NCI-H345 (cell line): ENCODE results near the gene ZNF335.
"Not testable (repeated sequence)": the region's sequence is repeated elsewhere in the genome, so short reads cannot be mapped to it uniquely, and the experiment has no call there.

Experiments
- DNase-seq: peaks from one replicate; lab custom pipeline; 2025; lab: John Stamatoyannopoulos, UW

ZNF335 gene

DNA sequence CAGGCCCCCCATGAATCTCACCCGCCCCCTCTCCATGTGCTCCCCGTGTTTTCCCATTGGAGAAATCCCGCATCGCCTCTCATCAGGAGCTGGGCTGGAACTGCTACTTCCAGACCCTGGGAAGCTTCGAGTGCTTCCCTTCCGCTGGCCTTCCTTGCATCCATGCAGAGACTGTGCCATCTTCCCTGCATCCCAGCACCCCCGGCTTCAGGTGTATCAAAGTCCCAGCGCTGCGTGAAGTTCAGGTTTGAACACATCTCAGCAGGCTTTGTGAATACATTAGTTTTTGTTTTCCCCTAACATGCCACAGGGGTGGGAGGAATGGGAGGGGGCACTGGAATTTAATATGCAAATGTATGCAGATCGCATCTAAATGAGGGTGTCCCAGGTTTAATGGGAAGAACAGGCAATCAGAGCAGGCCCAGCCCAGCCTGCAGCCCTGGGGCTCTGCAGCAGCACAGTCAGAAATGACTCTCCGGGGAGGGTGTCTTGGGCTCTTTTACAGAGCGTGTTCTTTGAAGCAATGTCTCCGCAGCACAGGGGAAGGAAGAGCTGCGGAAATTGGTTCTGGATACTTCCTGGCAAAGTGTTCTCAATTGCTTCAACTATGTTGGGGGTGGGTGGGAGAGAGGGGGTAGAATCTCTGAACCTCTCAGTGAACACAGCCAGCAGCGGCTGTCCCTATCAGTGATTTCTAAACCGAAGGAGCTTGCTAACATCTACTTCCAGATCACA is 28.4 kb upstream of the ZNF335 start:
- DNase-seq = no peak

DNA sequence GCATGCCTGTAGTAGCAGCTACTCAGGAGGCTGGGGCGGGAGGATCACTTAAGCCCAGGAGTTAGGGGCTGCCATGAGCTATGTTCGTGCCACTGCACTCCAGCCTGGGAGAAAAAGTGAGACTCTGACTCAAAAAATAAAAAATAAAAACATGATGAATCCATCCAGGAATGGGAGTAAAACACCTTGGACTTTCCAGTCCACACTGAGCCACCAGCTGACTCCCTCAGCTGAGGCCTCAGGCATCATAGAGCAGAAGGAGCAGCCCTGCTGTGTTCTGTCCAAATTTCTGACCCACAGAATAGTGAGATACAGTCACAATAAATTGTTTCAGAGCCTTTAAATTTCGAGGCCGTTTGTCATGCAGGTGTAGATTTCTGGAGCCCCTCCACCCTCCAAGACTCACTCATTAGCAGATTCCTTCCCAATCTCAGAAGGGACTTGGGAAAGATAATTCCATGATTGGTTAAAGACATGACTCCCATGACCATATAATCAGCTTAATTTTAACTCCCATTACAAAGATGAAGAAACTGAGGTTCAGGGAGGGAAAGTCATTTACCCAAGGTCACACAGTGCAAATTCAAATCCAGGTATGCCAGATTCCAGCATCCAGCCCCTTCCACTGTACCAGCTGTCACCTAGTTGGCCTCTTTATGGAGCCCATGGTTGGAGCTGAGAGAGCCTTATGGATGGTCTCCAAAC is 27.7 kb upstream of the ZNF335 start:
- DNase-seq = no peak

DNA sequence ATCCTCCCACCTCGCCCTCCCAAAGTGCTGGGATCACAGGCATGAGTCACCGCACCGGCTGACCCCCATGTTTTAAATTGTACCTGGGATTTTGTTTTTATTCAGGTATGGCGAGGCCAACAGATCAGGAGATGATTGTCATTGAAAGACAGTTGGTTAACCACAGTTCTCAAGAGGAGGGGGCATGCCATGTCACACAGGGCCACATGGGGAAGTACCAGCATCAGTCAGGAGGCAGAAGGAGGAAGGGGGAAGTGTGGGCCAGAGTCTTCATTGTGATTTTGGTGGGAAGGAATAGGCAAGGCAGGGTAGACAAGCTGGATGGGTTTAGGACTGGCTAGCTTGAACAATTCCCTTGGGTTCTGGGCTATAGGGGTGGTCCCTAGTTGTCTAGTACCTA is 26.8 kb upstream of the ZNF335 start:
- no peak for DNase-seq

DNA sequence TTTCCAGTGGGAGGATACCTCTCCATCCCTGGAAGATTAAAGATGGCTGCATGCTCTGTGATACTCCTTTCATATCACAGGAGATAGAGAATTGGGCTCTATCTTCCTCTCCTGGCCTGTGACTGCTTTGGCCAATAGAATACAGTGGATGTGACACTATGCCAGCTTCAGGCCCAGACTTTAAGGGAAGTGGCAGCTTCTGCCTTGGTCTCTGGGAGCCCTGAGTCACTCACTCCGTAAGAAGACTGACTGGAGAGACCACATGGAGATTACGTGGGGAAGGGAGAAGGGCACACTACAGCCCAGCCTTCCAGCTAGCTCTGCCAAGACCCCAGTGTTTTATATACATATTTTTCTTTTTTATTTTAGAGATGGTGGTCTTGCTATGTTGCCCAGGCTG is 26.3 kb upstream of the ZNF335 start:
- DNase-seq = no peak

DNA sequence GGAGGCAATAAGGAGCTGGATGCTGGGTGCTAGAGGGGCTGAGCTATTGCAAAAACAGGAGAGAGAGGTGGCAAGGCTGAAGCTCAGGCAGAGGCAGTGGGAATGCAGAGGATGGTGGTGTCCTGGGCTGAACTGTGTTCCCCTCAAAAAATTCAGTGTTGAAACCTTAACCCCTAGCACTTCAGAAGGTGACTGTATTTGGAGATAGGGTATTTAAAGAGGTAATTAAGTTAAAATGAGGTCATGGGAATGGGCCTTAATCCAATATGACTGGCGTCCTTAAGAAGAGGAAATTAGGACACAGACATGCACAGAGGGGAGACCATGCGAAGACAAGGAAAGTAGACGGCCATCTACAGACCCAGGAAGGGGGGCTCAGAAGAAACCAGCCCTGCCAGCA is 25.2 kb upstream of the ZNF335 start:
- no peak for DNase-seq

DNA sequence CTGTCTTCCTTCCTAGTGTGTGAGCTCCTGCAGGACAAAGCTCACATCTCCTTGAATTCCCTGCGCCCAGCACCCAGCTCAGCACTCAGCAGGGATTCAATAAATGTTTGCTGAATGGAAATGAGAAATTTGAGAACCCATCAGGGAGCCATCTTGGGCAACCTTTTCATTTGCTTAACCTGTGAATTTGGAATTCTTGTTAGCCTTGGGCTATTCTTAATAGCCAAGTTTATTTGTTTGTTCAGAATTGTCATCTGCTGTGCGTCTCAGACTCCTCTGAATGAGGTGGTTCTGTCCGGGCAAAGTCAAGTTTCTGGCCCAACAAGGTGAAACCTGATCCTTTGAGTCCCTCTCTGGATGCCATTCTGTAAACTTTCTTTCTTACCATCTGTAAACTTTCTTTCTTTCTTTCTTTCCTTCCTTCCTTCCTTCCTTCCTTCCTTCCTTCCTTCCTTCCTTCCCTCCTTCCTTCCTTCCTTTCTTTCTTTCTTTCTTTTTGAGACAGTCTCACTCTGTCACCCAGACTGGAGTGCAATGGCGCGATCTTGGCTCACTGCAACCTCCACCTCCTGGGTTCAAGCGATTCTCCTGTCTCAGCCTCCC is 23.6 kb upstream of the ZNF335 start:
- peak; percentile 47 for DNase-seq

DNA sequence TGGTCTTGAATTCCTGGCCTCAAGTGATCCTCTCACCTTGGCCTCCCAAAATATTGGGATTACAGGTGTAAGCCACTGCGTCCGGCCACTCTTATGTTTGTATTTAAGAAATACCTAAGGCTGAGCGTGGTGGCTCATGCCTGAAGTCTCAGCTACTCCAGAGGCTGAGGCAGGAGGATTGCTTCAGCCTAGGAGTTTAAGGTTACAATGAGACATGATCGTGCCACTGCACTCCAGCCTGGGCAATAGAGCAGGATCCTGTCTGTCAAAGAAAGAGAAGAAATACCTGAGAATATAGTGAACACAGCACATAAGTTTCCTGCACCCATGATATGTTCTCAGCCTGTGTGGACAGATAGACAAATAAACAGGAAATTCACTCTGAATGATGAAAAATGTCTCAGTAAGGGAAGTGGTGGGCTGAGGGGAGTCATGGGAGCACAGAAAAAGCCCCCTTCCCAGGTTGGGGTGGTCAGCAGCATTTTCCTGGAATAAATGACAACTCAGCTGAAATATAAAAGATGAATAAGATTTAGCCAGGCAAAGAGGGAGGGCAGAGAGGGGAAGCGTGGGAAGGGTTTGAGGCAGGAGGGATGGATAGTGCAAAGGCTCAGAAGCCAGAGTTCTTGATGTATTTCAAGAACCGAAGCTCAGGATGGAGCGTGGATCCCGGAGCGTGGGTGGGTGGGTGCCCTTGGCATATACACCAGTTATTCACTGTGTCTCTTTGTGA is 22.9 kb upstream of the ZNF335 start:
- DNase-seq = no peak

DNA sequence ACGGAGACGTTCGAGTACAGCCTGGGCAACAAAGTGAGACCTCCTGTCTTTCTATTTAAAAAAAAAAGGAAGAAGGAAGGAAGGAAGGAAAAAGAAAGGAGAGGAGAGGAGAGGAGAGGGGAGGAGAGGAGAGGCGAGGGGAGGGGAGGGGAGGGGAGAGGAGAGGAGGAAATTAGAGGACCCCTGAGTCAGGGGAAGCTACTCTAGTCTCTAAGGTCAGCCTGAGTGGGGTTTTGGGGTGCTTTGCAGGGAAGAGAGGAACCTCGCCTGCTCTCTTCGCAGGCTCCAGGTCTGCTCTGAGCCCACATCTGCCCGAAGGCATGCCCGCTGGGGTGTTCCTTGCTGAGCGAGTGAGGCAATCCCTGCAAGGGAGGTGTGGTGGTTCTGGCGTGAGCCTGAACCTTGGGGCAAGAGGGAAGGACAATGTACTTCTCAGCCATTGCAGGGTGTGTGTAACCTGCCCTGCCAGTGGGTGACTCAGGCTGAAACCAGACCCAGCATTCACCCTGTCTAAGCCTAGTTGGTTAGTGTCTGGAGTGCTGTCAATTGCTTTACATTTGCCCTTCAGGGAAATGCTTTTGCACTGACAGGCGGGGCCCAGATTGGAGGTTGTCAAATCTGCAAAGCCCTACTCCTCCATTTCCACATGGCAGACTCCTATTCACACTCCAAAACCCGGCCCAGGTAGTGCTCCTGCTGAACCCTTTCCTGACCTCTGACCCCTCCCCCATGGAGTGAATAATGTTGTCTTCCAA is 21.4 kb upstream of the ZNF335 start:
- no peak for DNase-seq

DNA sequence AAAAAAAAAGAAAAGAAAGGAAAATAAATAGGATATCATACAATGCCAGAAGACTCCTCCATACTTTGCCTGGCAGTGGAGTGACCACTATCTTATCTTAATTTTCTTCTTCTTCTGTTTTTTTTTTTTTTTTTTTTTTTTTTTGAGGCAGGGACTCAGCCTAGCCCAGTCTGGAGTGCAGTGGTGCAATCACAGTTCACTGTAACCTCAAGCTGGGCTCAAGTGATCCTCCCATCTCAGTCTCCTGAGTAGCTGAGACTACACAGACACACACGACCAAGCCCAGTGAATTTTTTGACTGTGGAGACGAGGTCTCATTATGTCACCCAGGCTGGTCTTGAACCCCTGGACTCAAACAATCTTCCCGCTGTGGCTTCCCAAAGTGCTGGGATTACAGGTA is 19.6 kb upstream of the ZNF335 start:
- no peak for DNase-seq

DNA sequence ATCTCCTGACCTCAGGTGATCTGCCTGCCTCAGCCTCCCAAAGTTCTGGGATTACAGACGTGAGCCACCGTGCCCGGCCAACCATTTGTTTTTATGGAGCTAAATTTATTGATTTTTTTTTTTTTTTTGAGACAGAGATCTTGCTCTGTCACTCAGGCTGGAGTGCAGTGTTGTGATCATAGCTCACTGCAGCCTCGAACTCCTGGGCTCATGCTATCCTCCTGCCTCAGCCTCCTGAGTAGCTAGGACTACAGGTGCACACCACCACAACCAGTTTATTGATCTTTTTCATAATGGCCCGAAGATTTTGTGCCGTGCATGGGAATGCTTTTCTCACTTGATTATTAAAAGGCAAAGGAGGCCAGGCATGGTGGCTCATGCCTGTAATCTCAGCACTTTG is 16.8 kb upstream of the ZNF335 start:
- DNase-seq = not testable (repeated sequence)

DNA sequence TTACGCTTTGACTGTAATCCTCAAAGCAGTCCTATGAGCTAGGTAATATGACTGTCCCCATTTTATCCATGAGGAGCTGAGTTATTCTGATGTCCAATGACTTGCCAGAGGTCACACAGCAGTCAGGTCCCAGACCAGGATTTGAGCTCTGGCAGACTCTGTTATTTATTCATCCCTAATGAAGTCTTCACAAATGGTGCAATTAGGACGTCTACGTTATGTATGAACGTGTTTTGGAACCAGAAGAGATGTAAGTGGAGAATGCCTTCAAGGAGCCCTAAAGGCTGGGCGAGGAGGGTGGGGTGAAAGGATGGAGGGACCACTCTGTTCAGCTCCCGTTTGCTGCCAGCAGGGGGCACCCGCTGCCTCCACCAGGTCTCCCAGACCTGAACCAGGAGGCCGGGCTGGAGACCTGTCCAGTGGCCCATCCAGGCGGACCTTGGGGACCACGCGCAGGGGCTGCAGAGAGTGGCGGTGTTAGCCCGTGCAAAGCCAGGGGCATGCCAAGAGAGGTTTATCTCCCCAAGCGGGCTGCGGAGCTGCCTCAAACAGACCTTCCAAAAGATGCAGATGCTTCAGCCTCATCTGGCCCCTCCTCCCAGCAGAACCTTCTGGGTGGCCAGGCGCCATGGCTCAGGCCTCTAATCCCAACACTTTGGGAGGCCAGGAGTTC is 15.2 kb upstream of the ZNF335 start:
- peak; percentile 72 for DNase-seq

DNA sequence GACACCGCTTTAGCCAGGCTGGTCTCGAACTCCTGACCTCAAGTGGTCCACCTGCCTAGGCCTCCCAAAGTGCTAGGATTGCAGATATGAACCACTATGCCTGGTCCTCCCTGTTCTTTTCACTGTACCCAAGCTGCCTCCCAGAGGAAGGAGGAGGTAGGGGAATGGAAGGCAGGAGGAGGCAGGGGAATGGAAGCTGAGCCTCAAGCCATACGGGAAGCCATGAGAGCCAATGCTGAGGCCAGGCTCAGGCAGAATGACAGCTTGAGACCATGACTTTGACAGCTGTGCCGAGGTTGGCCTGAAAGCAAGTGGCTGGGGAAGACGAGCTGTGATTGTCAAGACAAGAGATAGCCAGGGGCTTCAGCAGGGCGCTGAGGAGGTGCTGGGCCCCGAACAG is 13.6 kb upstream of the ZNF335 start:
- no peak for DNase-seq

DNA sequence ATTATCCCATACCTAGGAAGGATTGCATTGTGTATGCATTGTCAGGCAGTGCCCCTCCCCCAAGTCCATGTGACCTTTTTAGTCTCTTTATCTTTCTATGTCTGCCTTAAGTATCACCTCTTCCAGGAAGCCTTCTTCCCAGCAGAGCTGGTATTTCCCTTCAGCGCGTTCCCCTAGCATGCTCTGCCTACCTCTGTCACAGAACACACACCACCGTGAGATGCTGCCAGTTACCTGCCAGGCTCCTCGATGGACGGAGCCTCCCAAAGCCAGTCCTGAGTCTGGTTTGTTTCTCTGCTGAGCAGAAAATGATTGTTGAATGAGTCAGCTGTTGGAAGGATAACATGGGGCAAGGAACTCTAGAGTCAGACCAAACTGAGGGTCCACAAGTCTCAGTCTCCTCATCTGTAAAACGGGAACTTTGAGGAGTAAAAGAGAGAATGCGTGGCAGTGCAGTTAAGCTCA is 11.3 kb upstream of the ZNF335 start:
- DNase-seq = no peak

DNA sequence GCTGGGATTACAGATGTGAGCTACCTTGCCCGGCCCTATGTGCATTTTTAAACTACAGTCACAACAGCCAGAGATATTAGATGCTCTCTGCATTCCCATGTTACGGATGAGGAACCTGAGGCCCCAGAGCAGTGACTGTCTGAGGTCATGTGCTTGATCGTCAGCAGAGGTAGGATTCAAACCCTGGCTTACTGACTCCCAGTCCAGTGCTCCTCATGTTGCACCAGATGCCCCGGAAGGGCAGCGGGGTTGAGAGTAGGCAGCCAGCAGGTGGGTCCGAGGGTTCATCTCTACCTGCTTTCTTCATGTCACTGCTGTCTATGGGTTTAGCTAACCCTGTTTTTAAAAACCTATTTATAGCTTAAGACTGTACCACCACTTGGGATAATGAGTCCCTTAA is 9.3 kb upstream of the ZNF335 start:
- DNase-seq = no peak

DNA sequence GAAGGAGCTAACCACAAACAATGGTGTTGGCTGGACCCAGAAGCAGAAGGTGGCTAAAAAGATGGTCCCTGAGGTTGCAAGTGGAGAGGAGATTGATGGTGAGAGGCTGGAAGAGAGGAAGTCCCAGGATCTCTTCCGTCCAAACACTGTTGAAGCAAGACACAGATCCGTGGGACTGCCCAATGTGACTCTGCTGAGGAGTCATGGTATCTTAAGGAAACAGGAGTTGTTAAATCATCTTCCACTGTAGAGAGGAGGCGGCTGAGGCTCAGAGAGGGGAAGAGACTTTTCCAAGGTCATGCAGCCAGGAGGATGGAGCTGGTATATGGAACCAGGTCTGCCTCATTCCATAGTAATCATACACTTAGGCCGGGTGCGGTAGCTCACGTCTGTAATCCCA is 4.1 kb upstream of the ZNF335 start:
- DNase-seq = no peak

DNA sequence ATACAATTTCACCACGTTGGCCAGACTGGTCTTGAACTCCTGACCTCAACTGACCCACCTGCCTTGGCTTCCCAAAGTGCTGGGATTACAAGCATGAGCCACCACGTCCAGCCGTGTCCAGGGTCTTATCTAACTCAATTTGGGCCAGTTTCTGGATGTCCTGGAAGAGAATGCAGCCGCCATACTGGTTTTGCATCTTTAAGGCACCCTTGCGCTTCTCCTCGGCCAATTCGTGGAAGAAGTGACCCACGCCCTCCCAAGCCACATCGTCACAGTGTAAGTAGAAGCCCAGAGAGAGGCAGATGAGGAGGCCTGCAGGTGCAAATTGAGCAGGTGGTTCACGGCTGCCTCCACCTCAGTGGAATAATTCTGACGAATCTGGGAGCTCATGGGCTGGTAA is 3.7 kb upstream of the ZNF335 start:
- no peak for DNase-seq

DNA sequence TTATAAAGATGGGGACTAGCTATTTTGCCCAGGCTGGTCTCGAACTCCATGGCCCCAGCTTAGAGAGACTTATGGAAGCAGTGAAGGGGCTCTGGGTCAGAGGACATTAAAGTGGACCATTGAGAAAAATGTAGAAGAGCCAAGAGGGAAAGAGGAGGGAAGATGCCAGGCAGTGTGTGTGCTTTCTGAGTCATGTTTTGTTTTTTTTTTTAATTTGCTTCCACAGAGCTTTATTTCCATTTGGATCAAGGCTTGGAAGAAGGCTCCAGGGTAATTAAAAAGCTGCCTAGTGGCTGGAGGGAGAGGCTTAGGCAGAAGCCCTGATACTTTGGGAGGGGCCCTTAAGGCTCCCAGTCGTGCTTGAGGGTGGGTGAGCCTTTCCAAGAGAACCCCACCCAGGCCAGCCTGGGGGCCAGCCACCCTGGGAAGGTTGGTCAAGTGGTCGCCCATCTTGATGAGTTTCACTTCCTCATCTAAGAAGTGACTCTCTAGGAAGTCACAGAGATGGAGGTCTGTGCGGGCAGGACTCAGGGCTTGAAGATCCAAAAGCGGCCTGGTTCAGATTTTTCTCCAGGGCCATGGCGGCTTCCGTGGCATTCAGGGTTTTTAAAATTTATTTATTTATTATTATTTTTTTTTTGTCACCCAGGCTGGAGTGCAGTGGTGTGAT is 3.0 kb upstream of the ZNF335 start:
- no peak for DNase-seq

DNA sequence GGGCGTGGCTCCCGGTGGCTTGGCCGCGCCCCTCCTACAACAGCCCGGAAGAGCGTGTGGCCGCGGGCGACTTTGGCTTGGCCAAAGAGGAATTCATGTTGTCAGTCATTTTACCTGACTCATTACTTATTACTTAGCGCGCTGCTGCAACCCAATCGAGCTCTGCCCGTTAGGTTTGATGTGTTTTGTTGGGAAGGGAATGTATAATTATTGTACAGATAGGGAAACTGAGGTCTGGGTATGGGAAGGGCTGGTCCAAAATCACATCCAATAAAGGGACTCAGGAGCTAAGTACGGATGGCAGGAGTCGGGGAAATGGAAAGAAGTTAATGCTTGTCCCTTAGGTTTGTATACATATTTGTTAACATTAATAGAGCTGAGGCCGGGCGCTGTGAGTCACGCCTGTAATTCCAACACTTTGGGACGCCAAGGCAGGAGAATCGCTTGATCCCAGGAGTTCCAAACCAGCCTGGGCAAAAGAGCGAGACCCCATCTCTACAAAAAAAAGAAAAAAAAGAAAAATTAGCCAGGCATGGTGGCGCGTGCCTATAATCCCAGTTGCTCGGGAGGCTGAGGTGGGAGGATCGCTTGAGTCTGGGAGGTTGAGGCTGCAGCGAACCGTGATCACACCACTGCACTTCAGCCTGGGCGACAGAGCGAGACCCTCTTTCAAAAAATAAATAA is 639 bp upstream of the ZNF335 start:
- DNase-seq = no peak

DNA sequence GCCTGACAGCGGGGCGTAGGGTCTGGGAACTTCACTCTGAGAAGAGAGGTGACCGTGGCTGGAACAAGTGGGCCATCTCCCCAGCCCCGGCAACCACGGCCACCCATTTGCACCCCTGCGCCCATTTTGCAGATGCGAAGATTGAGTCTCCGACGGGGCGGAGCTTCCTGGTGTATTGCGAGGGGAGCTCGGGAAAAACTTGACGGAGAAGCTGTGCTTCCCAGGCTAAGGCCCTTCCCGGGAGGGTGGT is 653 bp downstream of the ZNF335 start:
- DNase-seq = no peak

DNA sequence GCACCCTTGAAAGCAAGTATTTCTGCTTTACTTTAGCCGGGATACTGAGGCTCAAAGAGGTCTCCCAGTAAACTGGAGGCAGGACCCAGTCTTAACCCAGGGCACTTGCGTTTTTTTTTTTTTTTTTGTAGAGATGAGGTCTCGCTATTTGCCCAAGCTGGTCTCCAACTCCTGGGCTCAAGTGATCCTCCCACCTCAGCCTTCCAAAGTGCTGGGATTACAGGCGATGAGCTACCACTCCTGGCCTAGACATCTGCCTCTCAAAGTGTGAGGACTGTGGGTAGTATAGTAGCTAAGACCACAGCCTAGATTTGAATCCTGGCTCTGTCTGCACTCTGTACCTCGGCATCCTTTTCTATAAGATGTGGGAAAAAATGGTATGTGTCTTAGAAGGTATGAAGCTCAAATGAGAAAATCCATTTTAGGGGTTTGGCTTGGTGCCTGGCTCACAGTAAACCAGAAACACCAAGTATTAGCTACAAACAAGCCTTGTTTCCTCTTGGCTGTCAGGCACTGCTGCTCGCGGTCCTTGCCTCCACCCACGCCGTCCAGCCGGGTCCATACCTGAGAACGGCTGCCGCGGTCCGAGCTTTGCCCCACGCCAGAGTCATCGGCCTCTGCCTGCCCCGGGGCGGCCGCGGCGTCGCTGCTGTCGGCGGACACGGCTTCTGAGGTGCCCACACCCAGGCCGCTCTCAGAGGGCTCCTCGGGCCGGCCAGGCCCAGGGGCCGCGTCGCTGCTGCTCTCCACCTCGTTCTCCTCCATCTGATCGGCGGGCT is 1.2 kb downstream of the ZNF335 start:
- no peak for DNase-seq
